ENCODE results near the gene POP5. TPM values are rescaled to one million over a fixed set of nuclear protein-coding genes. Genes with fewer than 3 reads are reported as not detected.

POP5 gene
- total RNA-seq, 1 experiment from 2014 or later: 64.0 TPM

DNA sequence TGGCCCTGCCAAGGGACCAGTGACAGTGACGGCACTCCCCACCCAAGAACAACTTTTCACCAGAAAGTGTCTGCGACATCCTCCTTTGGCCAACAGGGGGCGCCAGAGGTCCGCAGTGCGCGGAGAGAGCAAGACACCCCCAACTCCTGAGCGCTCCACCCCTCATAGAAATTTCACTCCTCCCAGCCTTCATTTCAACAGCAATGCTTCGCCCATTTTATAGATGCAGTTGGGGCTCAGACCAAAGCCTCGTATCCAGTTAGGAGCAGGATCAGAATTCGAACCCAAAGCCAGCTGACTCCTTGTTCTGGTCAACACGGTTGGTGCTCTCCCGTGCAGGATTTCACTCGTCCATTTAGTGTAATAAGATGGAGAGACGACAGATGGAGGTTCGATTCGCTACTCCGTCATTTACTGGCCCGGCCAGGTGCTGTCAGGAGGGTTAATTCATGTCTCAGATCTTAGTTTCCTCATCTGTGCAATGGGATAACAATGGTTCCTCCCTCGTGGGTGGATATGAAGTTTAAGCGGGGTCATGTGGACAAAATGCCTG, 2.4 kb upstream of the POP5 start:
- Mint-ChIP-seq H3K4me3 (peak overlapping the region; percentile 63 to 79), H3K36me3 (ENCODE audit: insufficient read depth in 1 of 3, low read depth in 3 of 3) (peaks cover 5 to 18% (median 13%) of the 10 kb centered on the region in 3 experiments; a peak in 6 of 7 replicates), H3K27me3 (ENCODE audit: low read depth) (peaks cover 26% of the 10 kb centered on the region), H3K27ac (peak overlapping the region in 1 of 3 experiments; percentile 12; a peak in 1 of 7 replicates), H3K4me1 (peaks cover 20 to 22% of the 10 kb centered on the region in 2 experiments), H3K9me3 (no peaks in the 10 kb centered on the region)
- Histone ChIP-seq H2BK120ac (ENCODE audit: low read depth, low read length, poor library complexity, severe bottlenecking) (no peak overlapping the region), H3K4me2 (ENCODE audit: insufficient read depth, insufficient read length, low read length) (peak overlapping the region; percentile 5), H3K23ac (ENCODE audit: insufficient read length, low read depth, low read length) (no peak overlapping the region), H4K5ac (ENCODE audit: insufficient read length, low read depth, low read length) (no peak overlapping the region), H2BK12ac (ENCODE audit: insufficient read length, low read depth, low read length) (no peak overlapping the region), H3K56ac (ENCODE audit: insufficient read length, low read depth, low read length) (no peak overlapping the region), H3K9me3 (ENCODE audit: control insufficient read depth, low read depth, low read length) (no peaks in the 10 kb centered on the region), H4K8ac (replicated peaks; ENCODE audit: insufficient read length, low read depth, low read length) (no peak overlapping the region), H3K27me3 (ENCODE audit: insufficient read depth, low read length) (no peaks in the 10 kb centered on the region; the same call in 1 of the 2 replicates), H3K23me2 (ENCODE audit: insufficient read length, low read depth, low read length, poor library complexity, severe bottlenecking) (peaks cover 3% of the 10 kb centered on the region), H2AFZ (ENCODE audit: low read length) (no peak overlapping the region), H3K4me1 (ENCODE audit: insufficient read depth, low read length) (no peaks in the 10 kb centered on the region), H3T11ph (ENCODE audit: low read length) (no peak overlapping the region), H3K4ac (ENCODE audit: low read depth, low read length) (no peak overlapping the region), H2BK5ac (ENCODE audit: insufficient read length, low read length) (no peak overlapping the region), H3K79me1 (ENCODE audit: insufficient read depth, low read depth, low read length, poor library complexity, severe bottlenecking) (no peaks in the 10 kb centered on the region), H3K79me2 (ENCODE audit: insufficient read depth, low read length) (no peaks in the 10 kb centered on the region), H3K9ac (ENCODE audit: extremely low read depth, insufficient read length, low read length) (no peak overlapping the region), H2AK5ac (ENCODE audit: insufficient read length, low read length) (no peak overlapping the region), H2BK20ac (ENCODE audit: low read depth, low read length, poor library complexity, severe bottlenecking) (no peak overlapping the region), H2BK15ac (ENCODE audit: low read depth, low read length) (no peak overlapping the region), H3K14ac (ENCODE audit: insufficient read depth, low read length) (no peak overlapping the region), H4K20me1 (ENCODE audit: control insufficient read depth, insufficient read depth, insufficient read length) (no peaks in the 10 kb centered on the region), H4K91ac (ENCODE audit: insufficient read length, low read depth, low read length) (no peak overlapping the region), H3K27ac (ENCODE audit: insufficient read length, low read depth, low read length) (no peak overlapping the region), H3K18ac (ENCODE audit: insufficient read length, low read depth, low read length) (no peak overlapping the region)
- DNase-seq: peak; percentile 87
- no CpG with 5 or more reads among the region's 20 CpGs for WGBS (ENCODE audit: extremely low coverage, insufficient read length, low lambda C conversion rate)
- TF ChIP-seq, protein P1, sequence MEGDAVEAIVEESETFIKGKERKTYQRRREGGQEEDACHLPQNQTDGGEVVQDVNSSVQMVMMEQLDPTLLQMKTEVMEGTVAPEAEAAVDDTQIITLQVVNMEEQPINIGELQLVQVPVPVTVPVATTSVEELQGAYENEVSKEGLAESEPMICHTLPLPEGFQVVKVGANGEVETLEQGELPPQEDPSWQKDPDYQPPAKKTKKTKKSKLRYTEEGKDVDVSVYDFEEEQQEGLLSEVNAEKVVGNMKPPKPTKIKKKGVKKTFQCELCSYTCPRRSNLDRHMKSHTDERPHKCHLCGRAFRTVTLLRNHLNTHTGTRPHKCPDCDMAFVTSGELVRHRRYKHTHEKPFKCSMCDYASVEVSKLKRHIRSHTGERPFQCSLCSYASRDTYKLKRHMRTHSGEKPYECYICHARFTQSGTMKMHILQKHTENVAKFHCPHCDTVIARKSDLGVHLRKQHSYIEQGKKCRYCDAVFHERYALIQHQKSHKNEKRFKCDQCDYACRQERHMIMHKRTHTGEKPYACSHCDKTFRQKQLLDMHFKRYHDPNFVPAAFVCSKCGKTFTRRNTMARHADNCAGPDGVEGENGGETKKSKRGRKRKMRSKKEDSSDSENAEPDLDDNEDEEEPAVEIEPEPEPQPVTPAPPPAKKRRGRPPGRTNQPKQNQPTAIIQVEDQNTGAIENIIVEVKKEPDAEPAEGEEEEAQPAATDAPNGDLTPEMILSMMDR (conservative IDR thresholded peaks at IDR 0.05): peak; percentile 93

Measured in H9 (cell line).